Tongue (tissue), 2 donors: ENCODE data around the gene NOS1. TPM values are rescaled to one million over a fixed set of nuclear protein-coding genes. Genes with fewer than 3 reads are reported as not detected.

ENCODE experiments used
- DNase-seq: peaks from one replicate; pipeline ENCODE4 v3.0.0-alpha.2; 2015
- total RNA-seq: library from RNA; depleted of rRNA; stranded (reverse); fragments of >200 nt; gene quantifications from one replicate; pipeline ENCODE4 v1.2.3, GENCODE V29; 2014

Gene NOS1
- total RNA-seq, 1 donor from 2014 or later: 21.2 TPM

DNA sequence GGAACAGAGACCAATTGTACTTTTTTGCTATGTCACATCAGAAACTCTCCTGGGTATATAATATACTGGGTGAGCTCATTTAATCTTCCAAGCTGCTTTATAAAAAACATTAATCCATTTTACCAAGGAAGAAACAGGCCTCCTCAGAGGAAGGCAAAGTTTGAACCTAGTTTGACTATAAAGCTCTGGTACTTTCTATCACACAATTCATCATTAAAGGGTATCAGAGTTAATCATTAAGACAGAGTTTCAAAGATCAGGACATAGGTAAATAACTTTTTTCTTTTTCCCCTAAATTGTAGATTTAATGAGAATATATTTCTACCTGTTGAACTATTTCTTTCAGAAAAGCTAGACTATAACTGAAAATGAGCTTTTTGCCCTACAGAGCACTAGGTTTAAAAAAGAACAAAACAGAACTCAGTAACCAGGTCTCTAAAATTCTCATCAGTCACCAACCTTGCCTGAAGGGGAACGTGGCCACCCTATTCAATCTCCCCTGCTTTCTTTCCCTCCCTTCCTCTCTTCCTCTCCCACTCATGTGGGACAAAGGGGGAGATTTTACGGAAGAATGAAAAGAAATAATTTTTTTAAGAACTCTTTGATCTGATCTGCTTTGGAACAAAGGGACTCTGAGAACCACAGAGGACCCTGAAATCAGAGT lies 189.8 kb downstream of the NOS1 start:
- no peak for DNase-seq

DNA sequence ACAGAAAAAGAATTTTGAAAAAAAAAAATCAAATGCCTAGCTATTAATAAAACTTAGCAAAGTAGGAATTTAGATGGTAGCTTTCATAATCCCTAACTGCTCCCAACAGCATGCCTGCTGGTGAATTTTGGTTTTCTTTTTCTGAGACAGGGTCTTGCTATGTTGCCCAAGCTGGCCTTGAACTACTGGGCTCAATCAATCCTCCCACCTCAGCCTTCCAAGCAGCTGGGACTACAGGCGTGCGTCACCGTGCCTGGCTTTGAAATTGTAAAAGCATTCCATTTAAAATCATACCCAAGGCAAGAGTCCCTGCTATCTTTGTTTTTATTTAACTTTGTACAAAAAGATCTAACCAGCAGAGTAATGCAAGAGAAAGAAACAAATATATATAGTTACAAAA lies 191.9 kb downstream of the NOS1 start:
- DNase-seq: no peak

DNA sequence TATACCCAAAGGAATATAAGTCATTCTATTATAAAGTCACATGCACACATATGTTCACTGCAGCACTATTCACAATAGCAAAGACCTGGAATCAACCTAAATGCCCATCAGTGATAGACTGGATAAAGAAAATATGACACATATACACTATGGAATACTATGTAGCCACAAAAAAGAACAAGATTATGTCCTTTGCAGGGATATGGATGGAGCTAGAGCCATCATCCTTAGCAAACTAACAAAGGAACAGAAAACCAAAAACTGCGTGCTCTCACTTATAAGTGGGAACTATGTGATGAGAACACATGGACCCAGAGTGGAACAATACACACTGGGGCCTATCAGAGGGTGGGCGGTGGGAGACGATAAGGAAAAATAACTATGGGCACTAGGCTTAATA lies 192.4 kb downstream of the NOS1 start:
- no peak for DNase-seq

DNA sequence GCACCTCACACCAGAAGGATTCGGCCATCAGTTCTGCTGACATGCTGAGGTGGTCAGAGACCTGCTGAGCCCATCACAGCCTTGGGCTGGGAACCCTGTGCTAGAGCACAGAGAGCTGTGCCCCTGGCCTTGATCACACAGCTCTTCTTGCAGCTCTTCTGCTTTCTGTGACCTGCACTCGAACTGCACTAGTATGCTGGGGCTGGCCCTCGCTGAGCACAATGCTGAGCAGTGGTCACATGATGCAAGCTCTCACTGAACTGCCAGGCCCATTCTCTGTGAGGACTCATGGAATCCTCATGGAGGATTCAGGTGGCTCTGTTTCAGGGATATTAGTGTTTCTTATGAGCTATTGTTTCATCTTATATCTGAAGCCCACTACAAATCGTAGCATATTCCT lies 193.7 kb downstream of the NOS1 start:
- DNase-seq: no peak

DNA sequence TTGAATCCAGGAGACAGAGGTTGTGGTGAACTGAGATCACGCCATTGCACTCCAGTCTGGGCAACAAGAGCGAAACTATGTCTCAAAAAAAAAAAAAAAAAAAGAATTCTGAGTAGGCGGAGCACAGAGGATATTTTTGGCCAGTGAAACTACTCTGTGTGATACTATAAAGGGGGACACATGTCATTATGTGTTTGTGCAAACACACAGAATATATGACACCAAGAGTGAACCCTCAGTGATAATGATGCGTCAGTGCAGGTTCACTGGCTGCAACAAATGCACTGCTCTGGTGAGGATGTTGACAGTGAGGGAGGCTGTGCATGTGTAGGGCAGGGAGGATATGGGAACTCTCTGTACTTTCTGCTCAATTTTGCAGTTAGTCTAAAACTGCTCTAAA lies 195.3 kb downstream of the NOS1 start:
- DNase-seq: no peak

DNA sequence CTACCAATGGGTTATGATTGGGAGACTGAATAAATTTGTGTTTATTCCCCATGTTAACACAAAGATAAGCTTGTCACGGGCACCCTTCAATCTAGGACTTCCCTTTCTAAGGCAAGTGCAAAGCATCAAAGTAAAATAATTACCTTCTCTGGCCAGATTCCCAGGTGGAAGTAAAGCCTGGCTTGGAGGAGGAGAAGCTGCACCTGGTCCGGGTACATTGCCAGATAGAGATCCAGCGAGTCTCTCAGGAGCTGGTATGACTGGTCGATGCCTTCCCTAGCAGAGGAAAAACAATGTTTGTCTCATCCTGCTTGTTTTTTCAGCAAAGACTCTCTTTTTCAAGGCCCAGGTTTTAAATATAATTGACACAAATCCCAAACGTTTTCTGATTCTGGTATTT lies 196.1 kb downstream of the NOS1 start:
- DNase-seq: no peak

DNA sequence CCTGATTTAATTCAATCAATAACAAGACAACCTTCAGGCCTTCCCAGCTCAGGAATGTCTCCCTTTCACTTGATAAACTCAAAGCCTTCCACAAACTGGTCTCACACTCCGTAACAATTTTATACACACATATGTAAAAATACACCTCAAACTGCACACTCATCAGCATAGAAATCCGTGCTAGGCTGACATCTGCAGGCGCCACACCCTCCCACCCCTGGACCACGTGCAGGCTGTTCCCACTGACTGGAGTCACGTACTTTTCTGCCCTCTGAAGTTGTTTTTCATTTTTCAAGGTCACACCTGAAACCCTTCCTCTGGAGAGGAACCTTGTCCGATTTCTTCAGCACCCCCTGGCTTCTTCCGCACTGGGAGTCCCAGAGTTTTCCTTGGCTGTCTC lies 198.8 kb downstream of the NOS1 start:
- no peak for DNase-seq

DNA sequence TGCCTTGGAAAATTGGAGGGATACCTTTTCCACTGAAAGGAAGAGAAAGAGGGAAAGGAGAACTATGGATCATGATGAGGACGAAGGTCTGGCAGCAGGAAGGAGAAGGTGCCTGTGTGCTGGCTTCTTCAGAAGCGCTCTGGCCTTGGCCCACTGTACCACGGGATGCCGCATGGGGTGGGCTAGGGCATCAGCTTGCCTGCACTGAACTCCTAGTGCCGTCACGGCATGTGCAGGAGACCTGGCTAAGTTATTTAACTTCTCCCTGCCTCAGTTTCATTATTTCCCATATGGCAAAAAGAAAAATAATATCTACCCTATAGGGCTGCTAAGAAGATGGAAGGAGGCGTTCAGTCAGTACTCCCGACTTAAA lies 199.3 kb downstream of the NOS1 start:
- no peak for DNase-seq

DNA sequence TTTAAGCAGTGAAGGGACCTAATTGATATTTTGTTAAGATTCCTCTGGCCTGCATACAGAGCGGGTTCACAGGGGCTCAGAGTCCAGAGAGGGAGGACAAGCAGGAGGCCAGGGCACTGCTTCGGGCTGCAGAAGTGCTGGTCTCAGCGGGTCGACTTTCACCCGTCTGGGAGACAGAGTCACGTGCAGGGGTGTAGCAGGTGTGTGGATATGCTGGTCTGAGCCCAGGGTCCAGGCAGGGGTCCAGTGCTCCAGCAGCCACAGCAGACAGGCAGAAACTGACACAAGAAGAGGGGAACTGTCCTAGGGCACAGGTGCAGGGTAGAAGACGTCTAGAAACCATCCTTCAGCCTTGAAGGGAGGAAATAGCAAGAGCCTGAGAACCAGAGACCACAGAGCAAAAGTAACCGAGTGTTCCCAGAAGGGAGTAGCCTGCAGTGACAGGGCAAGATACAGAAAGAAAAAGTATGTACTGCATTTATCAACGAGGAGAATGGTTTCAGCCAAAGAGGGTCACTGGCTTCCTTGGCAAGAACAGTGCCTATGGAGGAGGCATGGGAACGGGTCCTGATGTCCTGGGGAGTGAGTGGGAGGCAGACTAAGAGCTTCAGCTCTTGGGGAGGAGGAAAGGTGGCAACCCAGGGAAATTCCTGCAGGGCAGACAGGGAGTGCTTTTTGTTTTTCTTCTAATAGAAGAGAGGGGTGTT lies 199.8 kb downstream of the NOS1 start:
- no peak for DNase-seq

DNA sequence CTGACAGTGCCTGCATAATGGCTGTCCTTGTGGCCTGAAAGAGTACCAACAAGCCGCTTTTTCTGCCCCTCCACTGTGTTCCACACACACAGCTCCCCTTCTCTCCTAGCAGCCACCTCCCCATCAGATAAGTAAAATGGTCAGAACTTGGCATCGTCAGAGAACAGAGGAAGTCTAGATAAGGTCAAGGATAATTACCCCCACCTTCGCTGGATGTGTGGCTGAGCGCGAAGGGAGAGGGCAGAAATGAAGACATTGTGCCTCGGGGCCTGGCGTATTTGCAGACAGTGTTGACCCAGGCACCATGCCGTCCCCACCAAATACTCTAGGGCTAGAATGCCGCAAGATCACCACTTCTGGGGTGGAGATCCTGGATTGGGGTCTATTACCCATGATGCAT lies 201.8 kb downstream of the NOS1 start:
- no peak for DNase-seq

DNA sequence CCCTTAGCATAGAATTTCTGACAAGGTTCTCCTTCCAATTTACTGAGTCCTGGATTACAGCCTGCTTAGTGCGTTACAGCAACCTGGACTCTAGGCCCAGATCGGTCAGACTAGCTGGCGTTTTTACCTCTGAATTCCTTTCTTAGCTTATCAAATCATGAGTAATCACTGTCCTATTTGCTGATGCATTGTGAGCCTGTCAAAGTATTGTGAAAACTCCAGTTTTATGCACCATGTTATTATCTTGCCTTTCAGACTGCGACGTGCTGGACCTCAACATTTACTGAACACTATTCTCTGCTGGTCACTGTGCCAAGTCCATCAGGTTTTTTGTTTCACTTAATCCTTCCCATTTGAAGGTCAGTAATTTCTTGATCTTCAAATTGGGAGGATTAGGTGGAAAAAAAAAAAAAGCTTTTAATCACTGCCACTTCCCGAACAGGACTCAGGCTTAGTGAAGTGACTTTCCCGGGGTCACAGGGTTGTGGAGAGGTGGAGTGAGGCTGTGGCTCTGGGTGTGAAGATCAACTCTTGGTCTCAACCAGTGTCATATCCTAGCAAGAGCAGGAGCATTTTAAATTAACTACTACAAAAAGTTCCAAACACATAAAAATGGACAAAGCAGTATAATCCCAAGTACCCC lies 202.4 kb downstream of the NOS1 start:
- DNase-seq: no peak

Other genes with a start within 250 kb of the NOS1 start
- 86.8 TPM for gene FBXO21, start 171.2 kb downstream of the NOS1 start, total RNA-seq